HL-60 (cell line): ENCODE results near the gene ABCC8.

Experiments
- DNase-seq, 2 experiments: peaks; one replicate each; pipeline ENCODE4 v3.0.0-alpha.2; 2010 to 2020; ENCODE audit warnings: low read depth in 1 of 2, low spot score in 1 of 2
- H3K27ac ChIP-seq: fragments of 250-450 bp; sonication (Bioruptor Pico); replicated peaks from 2 replicates; pipeline ENCODE4 v1.5.1; 2020; ENCODE audit warnings: mild to moderate bottlenecking, moderate library complexity
- H3K27me3 ChIP-seq: fragments of 250-450 bp; sonication (Bioruptor Pico); 2 replicates; pipeline ENCODE4 v1.5.1; 2021; ENCODE audit warnings: mild to moderate bottlenecking, moderate library complexity; ENCODE audit not compliant: insufficient read depth, poor library complexity, severe bottlenecking
- H3K4me3 ChIP-seq: replicated peaks from 2 replicates; pipeline ENCODE4 v1.5.1; 2011; ENCODE audit warnings: mild to moderate bottlenecking, control low read depth, low read length; ENCODE audit not compliant: insufficient read depth
- GABPA ChIP-seq: IDR thresholded peaks from 2 replicates; pipeline ENCODE4 v1.6.1; 2012; ENCODE audit warnings: low read depth
- POLR2AphosphoS5 ChIP-seq: IDR thresholded peaks from 2 replicates; pipeline ENCODE4 v1.6.1; 2012; ENCODE audit warnings: low read depth
- REST ChIP-seq: IDR thresholded peaks from 2 replicates; pipeline ENCODE4 v1.6.1; 2012; ENCODE audit warnings: low read depth; ENCODE audit not compliant: insufficient replicate concordance
- SPI1 ChIP-seq: IDR thresholded peaks from 2 replicates; pipeline ENCODE4 v1.6.1; 2012; ENCODE audit warnings: low read depth, mild to moderate bottlenecking, borderline replicate concordance
- TF ChIP-seq, protein P1 (sequence below): IDR thresholded peaks from one replicate; pipeline ENCODE4 v1.5.1; 2011; ENCODE audit warnings: low read length, control low read depth, inconsistent platforms; ENCODE audit not compliant: insufficient read depth

The ABCC8 gene

GRCh38 chr11:17479284-17480214, 2.9 kb upstream of the ABCC8 start:
- no peak overlapping the region for H3K4me3 ChIP-seq
- peaks cover 47% of the 10 kb centered on the region for H3K27me3 ChIP-seq
- TF ChIP-seq, protein P1, sequence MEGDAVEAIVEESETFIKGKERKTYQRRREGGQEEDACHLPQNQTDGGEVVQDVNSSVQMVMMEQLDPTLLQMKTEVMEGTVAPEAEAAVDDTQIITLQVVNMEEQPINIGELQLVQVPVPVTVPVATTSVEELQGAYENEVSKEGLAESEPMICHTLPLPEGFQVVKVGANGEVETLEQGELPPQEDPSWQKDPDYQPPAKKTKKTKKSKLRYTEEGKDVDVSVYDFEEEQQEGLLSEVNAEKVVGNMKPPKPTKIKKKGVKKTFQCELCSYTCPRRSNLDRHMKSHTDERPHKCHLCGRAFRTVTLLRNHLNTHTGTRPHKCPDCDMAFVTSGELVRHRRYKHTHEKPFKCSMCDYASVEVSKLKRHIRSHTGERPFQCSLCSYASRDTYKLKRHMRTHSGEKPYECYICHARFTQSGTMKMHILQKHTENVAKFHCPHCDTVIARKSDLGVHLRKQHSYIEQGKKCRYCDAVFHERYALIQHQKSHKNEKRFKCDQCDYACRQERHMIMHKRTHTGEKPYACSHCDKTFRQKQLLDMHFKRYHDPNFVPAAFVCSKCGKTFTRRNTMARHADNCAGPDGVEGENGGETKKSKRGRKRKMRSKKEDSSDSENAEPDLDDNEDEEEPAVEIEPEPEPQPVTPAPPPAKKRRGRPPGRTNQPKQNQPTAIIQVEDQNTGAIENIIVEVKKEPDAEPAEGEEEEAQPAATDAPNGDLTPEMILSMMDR, result no peak
- no peak for DNase-seq
- H3K27ac ChIP-seq, result no peak overlapping the region

GRCh38 chr11:17478070-17478469, 1.4 kb upstream of the ABCC8 start:
- no peak overlapping the region for H3K4me3 ChIP-seq
- H3K27me3 ChIP-seq, result peaks cover 52% of the 10 kb centered on the region
- DNase-seq, result no peak
- H3K27ac ChIP-seq, result no peak overlapping the region
- TF ChIP-seq GABPA, result no peak
- TF ChIP-seq SPI1, result no peak
- TF ChIP-seq REST, result peak; percentile 85

GRCh38 chr11:17477361-17477760, 716 bp upstream of the ABCC8 start:
- Histone ChIP-seq H3K27me3 (peaks cover 59% of the 10 kb centered on the region), H3K27ac (no peak overlapping the region), H3K4me3 (no peak overlapping the region)
- TF ChIP-seq GABPA (no peak), SPI1 (no peak), POLR2AphosphoS5 (no peak), REST (no peak)
- TF ChIP-seq, protein P1, result no peak
- no peak for DNase-seq

DNA sequence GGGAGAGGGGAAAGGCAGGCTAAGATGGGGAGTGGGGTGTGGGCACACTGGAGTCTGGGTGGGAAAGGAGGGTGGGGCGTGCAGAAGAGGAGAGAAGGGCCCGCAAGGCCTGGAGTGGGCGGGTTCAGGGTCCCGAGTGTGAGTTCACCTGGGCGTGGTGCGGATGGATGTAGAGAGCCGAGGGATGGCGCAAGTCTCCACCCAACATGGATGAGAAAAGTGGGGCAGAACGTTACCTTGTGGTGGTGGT, 364 bp upstream of the ABCC8 start:
- Histone ChIP-seq H3K27ac (no peak overlapping the region), H3K27me3 (peaks cover 59% of the 10 kb centered on the region), H3K4me3 (no peak overlapping the region)
- no peak for TF ChIP-seq POLR2AphosphoS5
- TF ChIP-seq, protein P1, result no peak
- TF ChIP-seq REST, result no peak
- no peak for TF ChIP-seq GABPA
- no peak for TF ChIP-seq SPI1
- no peak for DNase-seq
